Measurements from ENCODE around the gene ANKRD1.

The ANKRD1 gene

GRCh38 chr10:90930971-90931871, 10.3 kb upstream of the ANKRD1 start:
- no peak for DNase-seq

- DNase-seq: no peak
Measured at GRCh38 chr10:90930070-90930837, 9.4 kb upstream of the ANKRD1 start.

GRCh38 chr10:90929179-90929578, 8.3 kb upstream of the ANKRD1 start:
- no peak for DNase-seq

GRCh38 chr10:90927293-90927692, 6.4 kb upstream of the ANKRD1 start:
- no peak for DNase-seq

GRCh38 chr10:90925079-90926029, 4.5 kb upstream of the ANKRD1 start:
- DNase-seq: no peak

GRCh38 chr10:90924552-90924951, 3.7 kb upstream of the ANKRD1 start:
- no peak for DNase-seq

- no peak for DNase-seq
Measured at GRCh38 chr10:90923111-90923731, 2.3 kb upstream of the ANKRD1 start.

- no peak for DNase-seq
Measured at GRCh38 chr10:90921906-90922305, 1.0 kb upstream of the ANKRD1 start.

- DNase-seq: no peak
Measured at GRCh38 chr10:90919683-90920574, 958 bp downstream of the ANKRD1 start.

GRCh38 chr10:90917968-90918318, 2.9 kb downstream of the ANKRD1 start:
- no peak for DNase-seq

GRCh38 chr10:90917238-90917967, 3.5 kb downstream of the ANKRD1 start:
- DNase-seq: peak in 2 of 3 donors; percentile 5 to 26

- DNase-seq: no peak
Measured at GRCh38 chr10:90916392-90917237, 4.3 kb downstream of the ANKRD1 start.

GRCh38 chr10:90915766-90916075, 5.2 kb downstream of the ANKRD1 start:
- no peak for DNase-seq

GRCh38 chr10:90914992-90915765, 5.7 kb downstream of the ANKRD1 start:
- no peak for DNase-seq

GRCh38 chr10:90913774-90914420, 7.0 kb downstream of the ANKRD1 start:
- no peak for DNase-seq

- DNase-seq: no peak
Measured at GRCh38 chr10:90912854-90913479, 7.9 kb downstream of the ANKRD1 start.

GRCh38 chr10:90912174-90912573, 8.7 kb downstream of the ANKRD1 start:
- no peak for DNase-seq
